Cortex of kidney (tissue), 1 donor: Measurements from ENCODE around the gene HEATR5A.
"Not testable (repeated sequence)": the region's sequence is repeated elsewhere in the genome, so short reads cannot be mapped to it uniquely, and the experiment has no call there.

Experiments used
- DNase-seq: peaks from one replicate; lab custom pipeline; 2025; lab: John Stamatoyannopoulos, UW

HEATR5A gene

GRCh38 chr14:31388687-31389413 is 31.5 kb downstream of the HEATR5A start:
- DNase-seq = no peak

- DNase-seq = no peak
Observed at GRCh38 chr14:31387091-31387490, 33.3 kb downstream of the HEATR5A start.

- DNase-seq = no peak
Observed at GRCh38 chr14:31386271-31386670, 34.1 kb downstream of the HEATR5A start.

GRCh38 chr14:31382221-31382620 is 38.1 kb downstream of the HEATR5A start:
- no peak for DNase-seq

GRCh38 chr14:31380106-31380505 is 40.2 kb downstream of the HEATR5A start:
- DNase-seq = no peak

- DNase-seq = not testable (repeated sequence)
Observed at GRCh38 chr14:31379125-31379947, 41.0 kb downstream of the HEATR5A start.

GRCh38 chr14:31377433-31377832 is 42.9 kb downstream of the HEATR5A start:
- DNase-seq = no peak

GRCh38 chr14:31371646-31372045 is 48.7 kb downstream of the HEATR5A start:
- DNase-seq = no peak

- DNase-seq = no peak
Observed at GRCh38 chr14:31363331-31364073, 56.8 kb downstream of the HEATR5A start.

GRCh38 chr14:31362746-31363145 is 57.6 kb downstream of the HEATR5A start:
- no peak for DNase-seq

- not testable (repeated sequence) for DNase-seq
Observed at GRCh38 chr14:31361761-31362160, 58.6 kb downstream of the HEATR5A start.

- no peak for DNase-seq
Observed at GRCh38 chr14:31360919-31361662, 59.3 kb downstream of the HEATR5A start.

GRCh38 chr14:31357279-31357678 is 63.1 kb downstream of the HEATR5A start:
- no peak for DNase-seq

GRCh38 chr14:31346097-31346496 is 74.3 kb downstream of the HEATR5A start:
- DNase-seq = no peak

GRCh38 chr14:31341280-31341679 is 79.1 kb downstream of the HEATR5A start:
- DNase-seq = no peak

- no peak for DNase-seq
Observed at GRCh38 chr14:31340297-31341063, 79.9 kb downstream of the HEATR5A start.

- no peak for DNase-seq
Observed at GRCh38 chr14:31339743-31340142, 80.6 kb downstream of the HEATR5A start.

GRCh38 chr14:31337331-31337730 is 83.0 kb downstream of the HEATR5A start:
- DNase-seq = no peak

- DNase-seq = no peak
Observed at GRCh38 chr14:31336646-31337045, 83.7 kb downstream of the HEATR5A start.

- DNase-seq = not testable (repeated sequence)
Observed at GRCh38 chr14:31331395-31331794, 89.0 kb downstream of the HEATR5A start.
